HG02884 (cell line): ENCODE results near the gene ARHGAP10.

ENCODE experiments used
- ATAC-seq: cut with Tn5 transposase; IDR thresholded peaks from one replicate; pipeline ENCODE4 v1.9.1; 2021; ENCODE audit warnings: mild to moderate bottlenecking, moderate library complexity; ENCODE audit not compliant: unreplicated experiment

Gene ARHGAP10

GRCh38 chr4:148023512-148024181, 291.8 kb downstream of the ARHGAP10 start:
- no peak for ATAC-seq

DNA sequence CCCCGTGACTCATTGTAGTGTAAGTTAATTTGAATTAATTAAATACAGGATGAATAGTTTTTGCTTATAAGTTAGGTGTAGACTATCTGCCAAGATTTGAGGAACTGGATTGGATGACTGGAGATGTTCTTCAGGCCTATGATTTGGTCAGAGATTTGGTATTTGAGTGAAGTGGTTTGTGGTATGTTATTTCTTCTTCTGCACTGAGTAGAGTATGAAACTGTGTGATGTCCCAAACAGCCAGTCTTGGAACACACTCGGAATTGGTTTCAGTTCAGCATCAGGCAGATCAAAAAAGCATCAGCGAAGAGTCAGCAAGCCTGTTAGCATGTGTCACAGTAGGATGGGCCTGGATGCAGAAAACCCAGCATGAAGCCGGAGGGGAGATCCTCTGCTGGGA, 294.1 kb downstream of the ARHGAP10 start:
- no peak for ATAC-seq

DNA sequence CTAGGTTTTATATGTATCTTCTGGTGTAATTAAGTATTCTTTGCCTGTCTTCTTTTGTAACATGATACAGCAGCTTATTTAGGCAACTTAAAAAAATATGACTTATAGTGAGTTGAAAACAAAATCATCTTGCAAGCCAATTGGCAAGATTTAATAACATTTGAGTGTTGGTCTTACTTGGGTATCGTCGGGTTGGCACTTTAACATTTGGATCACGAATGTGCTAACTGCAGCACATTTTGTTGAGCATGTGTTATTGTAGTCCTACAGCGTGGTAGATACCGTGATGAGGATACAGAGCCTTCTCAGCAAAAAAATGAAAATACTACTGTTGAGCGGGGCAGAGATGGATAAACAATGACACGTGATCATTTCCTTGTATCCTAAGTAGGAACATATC, 295.3 kb downstream of the ARHGAP10 start:
- ATAC-seq: no peak

- no peak for ATAC-seq
These were observed 297.9 kb downstream of the ARHGAP10 start for GRCh38 chr4:148029781-148030180.

GRCh38 chr4:148030193-148030873, 298.4 kb downstream of the ARHGAP10 start:
- ATAC-seq: no peak

- ATAC-seq: no peak
These were observed 302.9 kb downstream of the ARHGAP10 start for GRCh38 chr4:148034813-148035212.

DNA sequence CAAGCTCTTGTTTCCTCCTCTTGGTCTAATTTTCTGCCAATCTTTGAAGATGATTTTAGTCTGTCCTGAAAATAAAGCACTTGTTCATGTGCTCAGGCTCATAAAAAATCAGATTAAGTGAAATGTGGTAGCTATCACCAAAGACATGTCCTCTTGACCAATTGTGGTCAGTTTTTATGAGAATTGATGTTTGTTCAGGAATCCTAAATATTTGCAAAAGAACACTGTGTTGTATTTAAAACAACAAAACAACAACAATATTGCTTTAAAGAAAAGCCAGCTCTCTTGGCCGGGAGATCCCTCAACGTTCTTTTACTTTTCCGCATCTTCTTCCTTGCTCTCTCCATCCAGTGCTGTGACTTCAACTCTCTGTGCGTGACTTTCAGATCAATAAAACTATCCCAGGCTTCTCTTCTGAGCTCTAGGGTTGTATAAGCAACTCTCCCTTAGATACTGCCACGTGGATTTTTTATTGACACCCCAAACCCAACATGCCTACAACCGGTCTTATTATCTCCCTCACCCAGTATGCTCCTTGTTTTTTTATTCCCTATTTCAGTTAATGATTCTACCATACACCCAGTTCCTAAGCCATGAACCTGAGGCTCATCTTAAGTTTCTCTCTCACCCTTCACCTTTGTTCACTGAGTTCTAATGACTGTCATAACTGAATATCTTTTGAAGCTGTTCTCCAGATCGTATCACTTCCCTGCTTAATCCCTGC, 309.9 kb downstream of the ARHGAP10 start:
- ATAC-seq: no peak

GRCh38 chr4:148044089-148044911, 312.4 kb downstream of the ARHGAP10 start:
- peak; percentile 6 for ATAC-seq

DNA sequence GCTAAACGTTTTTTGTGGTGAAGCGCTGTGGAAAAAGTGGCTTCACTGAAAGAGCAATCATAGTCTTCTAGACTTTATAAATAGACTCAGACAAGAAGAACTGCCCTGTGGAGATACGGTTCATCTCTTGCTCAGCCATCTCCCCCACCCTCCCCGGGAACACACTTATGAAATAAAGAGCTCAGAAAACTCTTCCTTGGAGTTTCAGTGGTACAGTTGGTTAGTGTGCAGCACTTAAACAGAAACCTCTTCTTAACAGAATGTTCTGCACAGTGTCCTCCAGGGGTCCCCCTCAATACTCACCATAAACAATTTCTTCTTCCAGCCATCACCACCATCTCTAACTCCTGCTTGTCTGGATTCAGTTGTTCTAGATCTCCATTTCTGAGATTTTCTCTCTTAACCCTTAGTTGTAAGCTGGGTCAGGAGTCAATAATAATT, 313.0 kb downstream of the ARHGAP10 start:
- peak; percentile 93 for ATAC-seq

- ATAC-seq: no peak
These were observed 316.7 kb downstream of the ARHGAP10 start for GRCh38 chr4:148048598-148048997.

DNA sequence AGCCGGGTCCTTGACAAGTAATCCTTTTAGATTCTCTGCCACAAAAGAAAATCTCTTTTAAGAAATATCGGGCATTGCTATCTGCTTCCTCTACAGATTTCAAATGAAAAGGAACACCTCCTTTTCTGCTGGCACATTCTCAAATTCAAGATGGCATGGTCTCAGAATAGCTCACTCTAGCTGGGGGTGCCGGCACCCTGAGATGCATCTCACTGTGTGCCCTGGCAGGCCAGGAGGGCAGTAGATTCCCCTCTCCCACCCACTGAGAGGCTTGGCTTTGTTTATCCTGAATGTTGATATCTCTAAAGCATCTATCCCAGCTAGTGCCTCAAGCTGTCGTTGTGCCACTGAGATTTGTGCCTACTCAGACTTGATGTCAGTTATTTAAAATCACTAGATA, 319.5 kb downstream of the ARHGAP10 start:
- ATAC-seq: no peak

DNA sequence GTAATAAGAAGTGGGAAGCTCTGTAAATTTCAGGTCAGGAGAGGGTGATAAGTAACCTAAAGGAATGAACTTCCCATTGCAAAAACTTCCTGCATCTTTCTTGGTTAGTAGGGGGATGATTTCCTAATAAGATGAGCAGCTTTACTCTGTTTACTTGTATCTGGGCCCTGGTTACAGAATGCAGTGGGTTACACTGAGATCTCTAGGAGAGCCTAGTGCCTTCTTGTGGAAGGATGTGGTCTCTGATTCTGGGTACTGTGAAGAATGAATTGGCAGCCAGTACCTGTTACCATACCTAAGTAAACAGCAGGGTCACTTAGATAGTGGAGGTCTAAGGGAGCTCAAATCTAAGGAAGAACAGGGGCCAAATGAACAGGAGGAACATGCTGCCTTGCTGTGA, 320.6 kb downstream of the ARHGAP10 start:
- no peak for ATAC-seq

- ATAC-seq: no peak
These were observed 321.6 kb downstream of the ARHGAP10 start for GRCh38 chr4:148053298-148054003.

- no peak for ATAC-seq
These were observed 322.4 kb downstream of the ARHGAP10 start for GRCh38 chr4:148054275-148054674.

GRCh38 chr4:148055844-148056243, 324.0 kb downstream of the ARHGAP10 start:
- ATAC-seq: no peak

DNA sequence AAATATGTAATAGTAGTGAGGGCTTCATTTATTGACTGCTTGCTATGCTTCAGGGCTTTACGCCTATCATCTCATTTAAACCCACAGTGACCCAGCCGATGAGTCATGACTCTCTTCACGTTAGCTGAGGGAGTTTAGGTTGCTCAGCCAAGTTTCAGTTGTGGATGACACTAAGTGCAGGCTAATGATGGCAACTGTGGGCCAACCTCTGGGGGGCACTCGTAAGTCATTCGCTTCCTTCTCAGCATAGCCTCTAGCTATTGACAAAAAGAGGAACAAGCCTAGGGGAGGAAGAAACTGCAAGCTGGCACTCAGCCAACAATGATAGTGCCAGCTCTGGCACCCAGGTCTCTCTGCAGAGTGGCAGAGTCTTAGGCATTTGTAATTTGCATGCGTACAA, 325.0 kb downstream of the ARHGAP10 start:
- peak; percentile 93 for ATAC-seq

GRCh38 chr4:148057516-148057915, 325.6 kb downstream of the ARHGAP10 start:
- peak; percentile 21 for ATAC-seq

- ATAC-seq: no peak
These were observed 326.3 kb downstream of the ARHGAP10 start for GRCh38 chr4:148057984-148058859.

GRCh38 chr4:148059617-148060180, 327.8 kb downstream of the ARHGAP10 start:
- ATAC-seq: no peak
